IMR-90 (cell line): ENCODE results near the gene GTF3C6. TPM values are rescaled to one million over a fixed set of nuclear protein-coding genes. Genes with fewer than 3 reads are reported as not detected.

Experiments used
- ATAC-seq: fragments of 200-7000 bp; cut with Tn5 transposase; 2 replicates; pipeline ENCODE4 v1.9.1; 2020; ENCODE audit warnings: low read depth, mild to moderate bottlenecking, moderate library complexity
- BruUV-seq: library from RNA; stranded (reverse); fragments of 400-500 nt; replicated peaks from 2 replicates; lab custom pipeline; 2021; lab: Mats Ljungman, UMichigan
- CTCF ChIA-PET: fragments of 300-600 bp; formaldehyde crosslinking; extraction: SDS; loops from one replicate; lab custom pipeline; 2021; ENCODE audit warnings: antibody characterized with exemption; lab: Yijun Ruan, JAX
- POLR2A ChIA-PET: fragments of 300-600 bp; sonication (Branson Sonifier 250); formaldehyde crosslinking; loops from one replicate; lab custom pipeline; 2022; ENCODE audit warnings: antibody characterized with exemption; ENCODE audit not compliant: unreplicated experiment; lab: Charles Lee
- DNase-seq: peaks from one replicate; pipeline ENCODE4 v3.0.0; 2013
- H2AFZ ChIP-seq: replicated peaks from 2 replicates; pipeline ENCODE3; 2013; ENCODE audit warnings: low read length, mild to moderate bottlenecking; ENCODE audit not compliant: poor library complexity
- H2AK5ac ChIP-seq: 2 replicates; pipeline ENCODE4 v1.6.1; 2013; ENCODE audit warnings: low read depth, low read length, inconsistent platforms
- H2AK9ac ChIP-seq: replicated peaks from 2 replicates; pipeline ENCODE3; 2013; ENCODE audit warnings: mild to moderate bottlenecking, low read depth, low read length, moderate library complexity; ENCODE audit not compliant: poor library complexity
- H2BK120ac ChIP-seq: 2 replicates; pipeline ENCODE4 v1.6.1; 2013; ENCODE audit warnings: low read depth, low read length, inconsistent platforms
- H2BK15ac ChIP-seq: 3 replicates; pipeline ENCODE4 v1.6.1; 2013; ENCODE audit warnings: low read depth, low read length, inconsistent platforms
- H2BK20ac ChIP-seq: 2 replicates; pipeline ENCODE4 v1.6.1; 2013; ENCODE audit warnings: low read depth, mild to moderate bottlenecking, inconsistent platforms, low read length, moderate library complexity
- H2BK5ac ChIP-seq: 2 replicates; pipeline ENCODE4 v1.6.1; 2013; ENCODE audit warnings: mild to moderate bottlenecking, low read depth, low read length, inconsistent platforms; ENCODE audit not compliant: poor library complexity, severe bottlenecking
- H3K14ac ChIP-seq: replicated peaks from 2 replicates; pipeline ENCODE4 v1.6.1; 2013; ENCODE audit warnings: low read depth, low read length, inconsistent platforms
- H3K18ac ChIP-seq: 2 replicates; pipeline ENCODE4 v1.6.1; 2013; ENCODE audit warnings: low read depth, low read length, control low read depth
- H3K23ac ChIP-seq: 2 replicates; pipeline ENCODE4 v1.6.1; 2013; ENCODE audit warnings: low read depth, low read length, inconsistent platforms
- H3K27ac ChIP-seq: 2 replicates; pipeline ENCODE4 v1.5.1; 2013; ENCODE audit warnings: mild to moderate bottlenecking, control low read depth, low read length; ENCODE audit not compliant: insufficient read depth
- H3K27me3 ChIP-seq: 2 replicates; pipeline ENCODE4 v1.6.1; 2013; ENCODE audit warnings: low read length; ENCODE audit not compliant: control insufficient read depth, insufficient read depth
- H3K36me3 ChIP-seq: 2 replicates; pipeline ENCODE4 v1.6.1; 2013; ENCODE audit warnings: low read length, mixed read lengths; ENCODE audit not compliant: control insufficient read depth, insufficient read depth
- H3K4ac ChIP-seq: 2 replicates; pipeline ENCODE4 v1.6.1; 2013; ENCODE audit warnings: low read depth, low read length, inconsistent platforms
- H3K4me1 ChIP-seq: 2 replicates; pipeline ENCODE4 v1.6.1; 2013; ENCODE audit warnings: low read length, mixed read lengths; ENCODE audit not compliant: control insufficient read depth, insufficient read depth
- H3K4me2 ChIP-seq: 2 replicates; pipeline ENCODE4 v1.6.1; 2013; ENCODE audit warnings: low read depth, mild to moderate bottlenecking, control low read depth, low read length, moderate library complexity
- H3K4me3 ChIP-seq: 2 replicates; pipeline ENCODE4 v1.5.1; 2013; ENCODE audit warnings: low read depth, mild to moderate bottlenecking, control low read depth, low read length, moderate library complexity; ENCODE audit not compliant: insufficient read depth
- H3K56ac ChIP-seq: 2 replicates; pipeline ENCODE4 v1.6.1; 2013; ENCODE audit warnings: low read length, inconsistent platforms; ENCODE audit not compliant: insufficient read depth; ENCODE audit errors: extremely low read depth
- H3K79me1 ChIP-seq, 2 experiments: 2 replicates each; pipeline ENCODE4 v1.6.1; 2013; ENCODE audit warnings: low read length in 2 of 2, inconsistent platforms in 1 of 2, low read depth in 1 of 2
- H3K9ac ChIP-seq: 2 replicates; pipeline ENCODE4 v1.6.1; 2013; ENCODE audit warnings: low read depth, low read length, control low read depth
- H3K9me1 ChIP-seq: 2 replicates; pipeline ENCODE4 v1.6.1; 2013; ENCODE audit warnings: low read length, inconsistent platforms; ENCODE audit not compliant: insufficient read depth
- H3K9me3 ChIP-seq: 2 replicates; pipeline ENCODE4 v1.6.1; 2013; ENCODE audit warnings: low read length; ENCODE audit not compliant: control insufficient read depth, insufficient read depth
- H4K20me1 ChIP-seq: 2 replicates; pipeline ENCODE4 v1.6.1; 2013; ENCODE audit warnings: low read length, inconsistent platforms; ENCODE audit not compliant: insufficient read depth
- H4K5ac ChIP-seq: 2 replicates; pipeline ENCODE4 v1.6.1; 2013; ENCODE audit warnings: mild to moderate bottlenecking, low read depth, low read length, control low read depth
- H4K8ac ChIP-seq, 2 experiments: 2 replicates each; pipeline ENCODE4 v1.6.1; 2013; ENCODE audit warnings: low read depth in 2 of 2, low read length in 2 of 2, control low read depth in 1 of 2, inconsistent platforms in 1 of 2
- H4K91ac ChIP-seq: 2 replicates; pipeline ENCODE4 v1.6.1; 2013; ENCODE audit warnings: low read depth, low read length, inconsistent platforms; ENCODE audit not compliant: insufficient read depth
- BHLHE40 ChIP-seq: fragments of 150-350 bp; IDR thresholded peaks from 2 replicates; pipeline ENCODE4 v1.6.1; 2016; ENCODE audit warnings: mild to moderate bottlenecking, low read depth, low read length
- CEBPB ChIP-seq: IDR thresholded peaks from 2 replicates; pipeline ENCODE4 v1.6.1; 2012; ENCODE audit warnings: low read depth, low read length, improper control_type of control experiment
- CHD1 ChIP-seq: IDR thresholded peaks from 2 replicates; pipeline ENCODE4 v1.6.1; 2012; ENCODE audit warnings: low read depth, low read length, improper control_type of control experiment
- CTCF ChIP-seq: conservative IDR thresholded peaks from 2 replicates; pipeline ENCODE4 v1.5.1; 2012; ENCODE audit warnings: mild to moderate bottlenecking, low read depth, low read length, improper control_type of control experiment
- FOS ChIP-seq: fragments of 150-350 bp; IDR thresholded peaks from 2 replicates; pipeline ENCODE4 v1.6.1; 2016; ENCODE audit warnings: low read depth, low read length
- MAFK ChIP-seq: IDR thresholded peaks from 2 replicates; pipeline ENCODE4 v1.6.1; 2012; ENCODE audit warnings: low read depth, low read length, improper control_type of control experiment
- MAZ ChIP-seq: IDR thresholded peaks from 2 replicates; pipeline ENCODE4 v1.6.1; 2012; ENCODE audit warnings: low read depth, mild to moderate bottlenecking, low read length, improper control_type of control experiment, moderate library complexity, borderline replicate concordance
- MXI1 ChIP-seq: IDR thresholded peaks from 2 replicates; pipeline ENCODE4 v1.6.1; 2012; ENCODE audit warnings: low read depth, mild to moderate bottlenecking, low read length, moderate library complexity, borderline replicate concordance
- POLR2A ChIP-seq: IDR thresholded peaks from 2 replicates; pipeline ENCODE4 v1.6.1; 2012; ENCODE audit warnings: mild to moderate bottlenecking, low read depth, low read length
- RAD21 ChIP-seq: IDR thresholded peaks from 2 replicates; pipeline ENCODE4 v1.6.1; 2012; ENCODE audit warnings: low read length, improper control_type of control experiment
- RCOR1 ChIP-seq: IDR thresholded peaks from 2 replicates; pipeline ENCODE4 v1.6.1; 2012; ENCODE audit warnings: mild to moderate bottlenecking, low read length, improper control_type of control experiment; ENCODE audit not compliant: insufficient replicate concordance
- RFX5 ChIP-seq: IDR thresholded peaks from 2 replicates; pipeline ENCODE4 v1.8.0; 2012; ENCODE audit warnings: low read depth, mild to moderate bottlenecking, low read length, moderate library complexity
- SMC3 ChIP-seq: fragments of 150-350 bp; IDR thresholded peaks from 2 replicates; pipeline ENCODE4 v1.6.1; 2016; ENCODE audit warnings: low read depth, mild to moderate bottlenecking, antibody characterized with exemption, low read length, moderate library complexity
- WGBS, 2 experiments: methylation state at CpG; one replicate each; pipeline versions ENCODE4 v1.1.5 to v1.1.7; 2013; ENCODE audit warnings: missing lambda C conversion rate in 2 of 2; ENCODE audit not compliant: insufficient read length in 1 of 2; ENCODE audit errors: extremely low coverage in 2 of 2; 5-methylcytosine and 5-hydroxymethylcytosine counted together
- dilution Hi-C: fragments of 300-500 bp; cut with HindIII; formaldehyde crosslinking; loops from one replicate; pipeline ENCODE4 v1.14.3; 2018; ENCODE audit warnings: low sequenced_read_pairs; ENCODE audit not compliant: unreplicated experiment
- in situ Hi-C: fragments of 300-500 bp; cut with MboI; formaldehyde crosslinking; loops from 3 replicates; pipeline ENCODE4 v1.14.3; 2019; ENCODE audit warnings: low sequenced_read_pairs, inconsistent platforms, mixed read lengths
- intact Hi-C: fragments of 100-400 bp; cut with micrococcal nuclease; formaldehyde crosslinking; loops from 2 replicates; pipeline ENCODE4 v1.10.0; 2022
- polyA plus RNA-seq, 3 experiments: library from polyadenylated mRNA; depleted of rRNA; stranded (reverse); fragments of >200 nt; gene quantifications; 2 replicates each; pipeline ENCODE4 v1.2.3, GENCODE V29; 2012; ENCODE audit warnings: low replicate concordance in 1 of 3
- total RNA-seq: library from RNA; depleted of rRNA; stranded (reverse); fragments of >200 nt; gene quantifications from 2 replicates; pipeline ENCODE4 v1.2.3, GENCODE V29; 2012
- TF ChIP-seq, protein P1 (sequence below): fragments of 150-350 bp; IDR thresholded peaks from 2 replicates; pipeline ENCODE4 v1.6.1; 2016; ENCODE audit warnings: low read depth, mild to moderate bottlenecking, low read length, moderate library complexity, borderline replicate concordance
- TF ChIP-seq, protein P2 (sequence below): fragments of 150-350 bp; IDR thresholded peaks from 2 replicates; pipeline ENCODE4 v1.6.1; 2017; ENCODE audit warnings: mild to moderate bottlenecking, antibody characterized with exemption, low read length, low read depth

Gene GTF3C6
- total and polyA plus RNA-seq, 2 of the 4 experiments (the other 2 are of a cell fraction): 10.4 to 40.5 TPM

- no peak overlapping the region for H3K4me2 ChIP-seq
- TF ChIP-seq MAZ: no peak
- TF ChIP-seq, protein P1, sequence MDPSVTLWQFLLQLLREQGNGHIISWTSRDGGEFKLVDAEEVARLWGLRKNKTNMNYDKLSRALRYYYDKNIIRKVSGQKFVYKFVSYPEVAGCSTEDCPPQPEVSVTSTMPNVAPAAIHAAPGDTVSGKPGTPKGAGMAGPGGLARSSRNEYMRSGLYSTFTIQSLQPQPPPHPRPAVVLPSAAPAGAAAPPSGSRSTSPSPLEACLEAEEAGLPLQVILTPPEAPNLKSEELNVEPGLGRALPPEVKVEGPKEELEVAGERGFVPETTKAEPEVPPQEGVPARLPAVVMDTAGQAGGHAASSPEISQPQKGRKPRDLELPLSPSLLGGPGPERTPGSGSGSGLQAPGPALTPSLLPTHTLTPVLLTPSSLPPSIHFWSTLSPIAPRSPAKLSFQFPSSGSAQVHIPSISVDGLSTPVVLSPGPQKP: no peak
- TF ChIP-seq MXI1: no peak
- TF ChIP-seq RAD21: no peak
- TF ChIP-seq FOS: peak; percentile 80
- TF ChIP-seq CHD1: no peak
- TF ChIP-seq POLR2A: no peak
- TF ChIP-seq CTCF: no peak
- TF ChIP-seq, protein P2, sequence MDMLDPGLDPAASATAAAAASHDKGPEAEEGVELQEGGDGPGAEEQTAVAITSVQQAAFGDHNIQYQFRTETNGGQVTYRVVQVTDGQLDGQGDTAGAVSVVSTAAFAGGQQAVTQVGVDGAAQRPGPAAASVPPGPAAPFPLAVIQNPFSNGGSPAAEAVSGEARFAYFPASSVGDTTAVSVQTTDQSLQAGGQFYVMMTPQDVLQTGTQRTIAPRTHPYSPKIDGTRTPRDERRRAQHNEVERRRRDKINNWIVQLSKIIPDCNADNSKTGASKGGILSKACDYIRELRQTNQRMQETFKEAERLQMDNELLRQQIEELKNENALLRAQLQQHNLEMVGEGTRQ: no peak
- TF ChIP-seq MAFK: no peak
- no peak for TF ChIP-seq SMC3
- TF ChIP-seq BHLHE40: 0 out of 2 replicates have a peak, but pooled peaks have one; percentile 11
- no peak for TF ChIP-seq CEBPB
- TF ChIP-seq RCOR1: no peak
- no peak for TF ChIP-seq RFX5
Observed at GRCh38 chr6:110944681-110945151, 13.8 kb upstream of the GTF3C6 start.

More at GRCh38 chr6:110944681-110945151, 13.8 kb upstream of the GTF3C6 start:
- Histone ChIP-seq H3K56ac (no peak overlapping the region), H3K4me3 (no peak overlapping the region), H3K14ac (0 out of 2 replicates have a peak overlapping the region, but pooled peaks have one; percentile 45), H2AK5ac (peak overlapping the region; percentile 8), H4K5ac (no peak overlapping the region), H2AFZ (no peak overlapping the region), H2BK120ac (peak overlapping the region; percentile 16; the same call in 1 of the 2 replicates), H2AK9ac (no peak overlapping the region), H3K4me1 (peaks cover 5% of the 10 kb centered on the region; the same call in 1 of the 2 replicates), H3K27ac (peak overlapping the region; percentile 25; the same call in 1 of the 2 replicates), H4K20me1 (no peaks in the 10 kb centered on the region), H4K91ac (no peak overlapping the region), H3K9ac (no peak overlapping the region), H3K9me1 (no peaks in the 10 kb centered on the region), H3K18ac (no peak overlapping the region), H2BK15ac (no peak overlapping the region), H4K8ac (no peak overlapping the region), H3K23ac (peak overlapping the region; percentile 46; the same call in 1 of the 2 replicates), H3K79me1 (no peaks in the 10 kb centered on the region), H3K9me3 (no peaks in the 10 kb centered on the region), H3K27me3 (no peaks in the 10 kb centered on the region), H2BK5ac (peak overlapping the region; percentile 55), H3K36me3 (no peaks in the 10 kb centered on the region), H2BK20ac (no peak overlapping the region), H3K4ac (peak overlapping the region; percentile 37; the same call in 1 of the 2 replicates)
- ChIA-PET POLR2A (interaction anchor here (0.6 to 0.8 kb wide), 2 partner anchors 70 to 325 kb away, joined by 4 to 5 read pairs; no protein-coding TSS in a partner anchor), CTCF (interaction anchor here (0.6 to 1.2 kb wide), 2 partner anchors 64 to 262 kb away, joined by 3 to 9 read pairs; no protein-coding TSS in a partner anchor)
- dilution Hi-C loops: no loop called here
- BruUV-seq: no TSS peak
- intact Hi-C loops: loop anchor here (2.0 kb wide), 1 partner anchor 70 kb away; the partner anchor contains the start of gene AMD1
- DNase-seq (peak; percentile 93), ATAC-seq (peak; percentile 94)
- WGBS, 2 experiments: no CpG with 5 or more reads among the region's 1 CpG
- in situ Hi-C loops: no loop called here
